Prostate gland (tissue), 2 donors: Measurements from ENCODE around the gene FAM20A. TPM values are rescaled to one million over a fixed set of nuclear protein-coding genes. Genes with fewer than 3 reads are reported as not detected.

ENCODE experiments used
- DNase-seq: peaks from one replicate; pipeline ENCODE4 v3.0.0-alpha.2; 2019; ENCODE audit warnings: low spot score
- H3K27ac ChIP-seq, 2 donors: fragments of 200-600 bp; sonication (generic); 2 replicates each; pipeline ENCODE4 v1.5.1; 2017 to 2019
- H3K27me3 ChIP-seq: fragments of 200-600 bp; sonication (generic); replicated peaks from 2 replicates; pipeline ENCODE4 v1.5.1; 2019; ENCODE audit not compliant: insufficient read depth
- H3K36me3 ChIP-seq, 2 donors: fragments of 200-600 bp; sonication (generic); 1 replicate in 1 of 2; 2 replicates in 1 of 2; pipeline versions ENCODE4 v1.5.1 to v1.8.1; 2017 to 2019
- H3K4me1 ChIP-seq: fragments of 200-600 bp; sonication (generic); replicated peaks from 2 replicates; pipeline ENCODE4 v1.5.1; 2019
- H3K4me3 ChIP-seq, 2 donors: fragments of 200-600 bp; sonication (generic); 2 replicates each; pipeline ENCODE4 v1.5.1; 2017 to 2019
- H3K9me3 ChIP-seq: fragments of 200-600 bp; sonication (generic); 2 replicates; pipeline ENCODE4 v1.5.1; 2017
- CTCF ChIP-seq, 4 experiments: fragments of 200-600 bp in 2 of 4; fragments of 450-650 bp in 2 of 4; sonication (generic) in 2 of 4; IDR thresholded peaks; 1 replicate in 3 of 4; 2 replicates in 1 of 4; pipeline ENCODE4 v1.5.1; 2016 to 2019; ENCODE audit warnings: antibody characterized with exemption in 4 of 4, mild to moderate bottlenecking in 2 of 4, moderate library complexity in 2 of 4
- POLR2A ChIP-seq: fragments of 450-650 bp; IDR thresholded peaks from one replicate; pipeline ENCODE4 v1.6.1; 2016; ENCODE audit warnings: antibody characterized with exemption, mild to moderate bottlenecking
- POLR2AphosphoS5 ChIP-seq: sonication (generic); formaldehyde crosslinking; IDR thresholded peaks from one replicate; pipeline ENCODE4 v1.6.1; 2017; ENCODE audit warnings: antibody characterized with exemption
- WGBS: methylation state at CpG from one replicate; pipeline ENCODE4 v1.1.5; 2018; 5-methylcytosine and 5-hydroxymethylcytosine counted together
- intact Hi-C: fragments of 100-400 bp; cut with DNase I; formaldehyde crosslinking; loops from one replicate; pipeline ENCODE4 v1.14.2; 2022
- total RNA-seq, 2 donors: library from RNA; depleted of rRNA; stranded (reverse); fragments of >200 nt; gene quantifications; one replicate each; pipeline ENCODE4 v1.1.0, GENCODE V29; 2016

FAM20A gene
- total RNA-seq, 2 donors from 2014 or later: 0.14 to 47.7 TPM

GRCh38 chr17:68505951-68506350 lies 95.2 kb downstream of the FAM20A start:
- Histone ChIP-seq H3K27me3 (no peaks in the 10 kb centered on the region), H3K27ac (no peak overlapping the region), H3K36me3 (no peaks in the 10 kb centered on the region), H3K4me1 (no peaks in the 10 kb centered on the region), H3K9me3 (no peaks in the 10 kb centered on the region), H3K4me3 (no peak overlapping the region)
- intact Hi-C loops: no loop called here
- WGBS: 89% methylated on average over 1 of the region's 1 CpG
- TF ChIP-seq POLR2AphosphoS5 (no peak), POLR2A (no peak), CTCF (IDR thresholded peaks at IDR 0.05) (no peak)
- no peak for DNase-seq

GRCh38 chr17:68501074-68501473 lies 100.1 kb downstream of the FAM20A start:
- H3K27me3 ChIP-seq: no peaks in the 10 kb centered on the region
- H3K4me1 ChIP-seq: no peaks in the 10 kb centered on the region
- 81% methylated on average over 3 of the region's 3 CpGs for WGBS
- no peaks in the 10 kb centered on the region for H3K36me3 ChIP-seq
- no peak overlapping the region for H3K4me3 ChIP-seq
- no peaks in the 10 kb centered on the region for H3K9me3 ChIP-seq
- H3K27ac ChIP-seq: no peak overlapping the region
- TF ChIP-seq POLR2AphosphoS5 (no peak), POLR2A (no peak), CTCF (IDR thresholded peaks at IDR 0.05) (no peak)
- no peak for DNase-seq
- intact Hi-C loops: no loop called here

GRCh38 chr17:68499587-68499986 lies 101.6 kb downstream of the FAM20A start:
- no peak for DNase-seq
- no peaks in the 10 kb centered on the region for H3K36me3 ChIP-seq
- no peaks in the 10 kb centered on the region for H3K9me3 ChIP-seq
- intact Hi-C loops: no loop called here
- WGBS: 88% methylated on average over 5 of the region's 5 CpGs
- no peaks in the 10 kb centered on the region for H3K4me1 ChIP-seq
- H3K27me3 ChIP-seq: no peaks in the 10 kb centered on the region
- no peak overlapping the region for H3K4me3 ChIP-seq
- TF ChIP-seq POLR2AphosphoS5 (no peak), POLR2A (no peak), CTCF (IDR thresholded peaks at IDR 0.05) (no peak)
- H3K27ac ChIP-seq: no peak overlapping the region

GRCh38 chr17:68498479-68499326 lies 102.5 kb downstream of the FAM20A start:
- H3K27ac ChIP-seq: no peak overlapping the region
- WGBS: 39% methylated on average over 7 of the region's 7 CpGs
- no peak overlapping the region for H3K4me3 ChIP-seq
- intact Hi-C loops: no loop called here
- no peak for DNase-seq
- H3K36me3 ChIP-seq: no peaks in the 10 kb centered on the region
- no peaks in the 10 kb centered on the region for H3K4me1 ChIP-seq
- no peaks in the 10 kb centered on the region for H3K9me3 ChIP-seq
- TF ChIP-seq POLR2A (no peak), CTCF (IDR thresholded peaks at IDR 0.05) (no peak), POLR2AphosphoS5 (no peak)
- H3K27me3 ChIP-seq: no peaks in the 10 kb centered on the region

- H3K36me3 ChIP-seq: no peaks in the 10 kb centered on the region
- TF ChIP-seq CTCF (IDR thresholded peaks at IDR 0.05) (no peak), POLR2AphosphoS5 (no peak), POLR2A (no peak)
- H3K4me1 ChIP-seq: no peaks in the 10 kb centered on the region
- intact Hi-C loops: no loop called here
- H3K27ac ChIP-seq: no peak overlapping the region
- H3K4me3 ChIP-seq: no peak overlapping the region
- H3K27me3 ChIP-seq: no peaks in the 10 kb centered on the region
- H3K9me3 ChIP-seq: no peaks in the 10 kb centered on the region
- WGBS: 7% methylated on average over 3 of the region's 3 CpGs
- DNase-seq: no peak
Observed at GRCh38 chr17:68497885-68498319, 103.3 kb downstream of the FAM20A start.
